IMR-90 (cell line): ENCODE results near the gene UBE2L3. TPM values are rescaled to one million over a fixed set of nuclear protein-coding genes. Genes with fewer than 3 reads are reported as not detected.

ENCODE experiments used
- ATAC-seq: fragments of 200-7000 bp; cut with Tn5 transposase; 2 replicates; pipeline ENCODE4 v1.9.1; 2020; ENCODE audit warnings: low read depth, mild to moderate bottlenecking, moderate library complexity
- BruUV-seq: library from RNA; stranded (reverse); fragments of 400-500 nt; replicated peaks from 2 replicates; lab custom pipeline; 2021; lab: Mats Ljungman, UMichigan
- CTCF ChIA-PET: fragments of 300-600 bp; formaldehyde crosslinking; extraction: SDS; loops from one replicate; lab custom pipeline; 2021; ENCODE audit warnings: antibody characterized with exemption; lab: Yijun Ruan, JAX
- POLR2A ChIA-PET: fragments of 300-600 bp; sonication (Branson Sonifier 250); formaldehyde crosslinking; loops from one replicate; lab custom pipeline; 2022; ENCODE audit warnings: antibody characterized with exemption; ENCODE audit not compliant: unreplicated experiment; lab: Charles Lee
- DNase-seq: peaks from one replicate; pipeline ENCODE4 v3.0.0; 2013
- H2AFZ ChIP-seq: replicated peaks from 2 replicates; pipeline ENCODE3; 2013; ENCODE audit warnings: low read length, mild to moderate bottlenecking; ENCODE audit not compliant: poor library complexity
- H2AK5ac ChIP-seq: 2 replicates; pipeline ENCODE4 v1.6.1; 2013; ENCODE audit warnings: low read depth, low read length, inconsistent platforms
- H2AK9ac ChIP-seq: replicated peaks from 2 replicates; pipeline ENCODE3; 2013; ENCODE audit warnings: mild to moderate bottlenecking, low read depth, low read length, moderate library complexity; ENCODE audit not compliant: poor library complexity
- H2BK120ac ChIP-seq: 2 replicates; pipeline ENCODE4 v1.6.1; 2013; ENCODE audit warnings: low read depth, low read length, inconsistent platforms
- H2BK15ac ChIP-seq: 3 replicates; pipeline ENCODE4 v1.6.1; 2013; ENCODE audit warnings: low read depth, low read length, inconsistent platforms
- H2BK20ac ChIP-seq: 2 replicates; pipeline ENCODE4 v1.6.1; 2013; ENCODE audit warnings: low read depth, mild to moderate bottlenecking, inconsistent platforms, low read length, moderate library complexity
- H2BK5ac ChIP-seq: 2 replicates; pipeline ENCODE4 v1.6.1; 2013; ENCODE audit warnings: mild to moderate bottlenecking, low read depth, low read length, inconsistent platforms; ENCODE audit not compliant: poor library complexity, severe bottlenecking
- H3K14ac ChIP-seq: replicated peaks from 2 replicates; pipeline ENCODE4 v1.6.1; 2013; ENCODE audit warnings: low read depth, low read length, inconsistent platforms
- H3K18ac ChIP-seq: 2 replicates; pipeline ENCODE4 v1.6.1; 2013; ENCODE audit warnings: low read depth, low read length, control low read depth
- H3K23ac ChIP-seq: 2 replicates; pipeline ENCODE4 v1.6.1; 2013; ENCODE audit warnings: low read depth, low read length, inconsistent platforms
- H3K27ac ChIP-seq: 2 replicates; pipeline ENCODE4 v1.5.1; 2013; ENCODE audit warnings: mild to moderate bottlenecking, control low read depth, low read length; ENCODE audit not compliant: insufficient read depth
- H3K27me3 ChIP-seq: 2 replicates; pipeline ENCODE4 v1.6.1; 2013; ENCODE audit warnings: low read length; ENCODE audit not compliant: control insufficient read depth, insufficient read depth
- H3K36me3 ChIP-seq: 2 replicates; pipeline ENCODE4 v1.6.1; 2013; ENCODE audit warnings: low read length, mixed read lengths; ENCODE audit not compliant: control insufficient read depth, insufficient read depth
- H3K4ac ChIP-seq: 2 replicates; pipeline ENCODE4 v1.6.1; 2013; ENCODE audit warnings: low read depth, low read length, inconsistent platforms
- H3K4me1 ChIP-seq: 2 replicates; pipeline ENCODE4 v1.6.1; 2013; ENCODE audit warnings: low read length, mixed read lengths; ENCODE audit not compliant: control insufficient read depth, insufficient read depth
- H3K4me2 ChIP-seq: 2 replicates; pipeline ENCODE4 v1.6.1; 2013; ENCODE audit warnings: low read depth, mild to moderate bottlenecking, control low read depth, low read length, moderate library complexity
- H3K4me3 ChIP-seq: 2 replicates; pipeline ENCODE4 v1.5.1; 2013; ENCODE audit warnings: low read depth, mild to moderate bottlenecking, control low read depth, low read length, moderate library complexity; ENCODE audit not compliant: insufficient read depth
- H3K56ac ChIP-seq: 2 replicates; pipeline ENCODE4 v1.6.1; 2013; ENCODE audit warnings: low read length, inconsistent platforms; ENCODE audit not compliant: insufficient read depth; ENCODE audit errors: extremely low read depth
- H3K79me1 ChIP-seq, 2 experiments: 2 replicates each; pipeline ENCODE4 v1.6.1; 2013; ENCODE audit warnings: low read length in 2 of 2, inconsistent platforms in 1 of 2, low read depth in 1 of 2
- H3K9ac ChIP-seq: 2 replicates; pipeline ENCODE4 v1.6.1; 2013; ENCODE audit warnings: low read depth, low read length, control low read depth
- H3K9me1 ChIP-seq: 2 replicates; pipeline ENCODE4 v1.6.1; 2013; ENCODE audit warnings: low read length, inconsistent platforms; ENCODE audit not compliant: insufficient read depth
- H3K9me3 ChIP-seq: 2 replicates; pipeline ENCODE4 v1.6.1; 2013; ENCODE audit warnings: low read length; ENCODE audit not compliant: control insufficient read depth, insufficient read depth
- H4K20me1 ChIP-seq: 2 replicates; pipeline ENCODE4 v1.6.1; 2013; ENCODE audit warnings: low read length, inconsistent platforms; ENCODE audit not compliant: insufficient read depth
- H4K5ac ChIP-seq: 2 replicates; pipeline ENCODE4 v1.6.1; 2013; ENCODE audit warnings: mild to moderate bottlenecking, low read depth, low read length, control low read depth
- H4K8ac ChIP-seq, 2 experiments: 2 replicates each; pipeline ENCODE4 v1.6.1; 2013; ENCODE audit warnings: low read depth in 2 of 2, low read length in 2 of 2, control low read depth in 1 of 2, inconsistent platforms in 1 of 2
- H4K91ac ChIP-seq: 2 replicates; pipeline ENCODE4 v1.6.1; 2013; ENCODE audit warnings: low read depth, low read length, inconsistent platforms; ENCODE audit not compliant: insufficient read depth
- BHLHE40 ChIP-seq: fragments of 150-350 bp; IDR thresholded peaks from 2 replicates; pipeline ENCODE4 v1.6.1; 2016; ENCODE audit warnings: mild to moderate bottlenecking, low read depth, low read length
- MAZ ChIP-seq: IDR thresholded peaks from 2 replicates; pipeline ENCODE4 v1.6.1; 2012; ENCODE audit warnings: low read depth, mild to moderate bottlenecking, low read length, improper control_type of control experiment, moderate library complexity, borderline replicate concordance
- MXI1 ChIP-seq: IDR thresholded peaks from 2 replicates; pipeline ENCODE4 v1.6.1; 2012; ENCODE audit warnings: low read depth, mild to moderate bottlenecking, low read length, moderate library complexity, borderline replicate concordance
- RFX5 ChIP-seq: IDR thresholded peaks from 2 replicates; pipeline ENCODE4 v1.8.0; 2012; ENCODE audit warnings: low read depth, mild to moderate bottlenecking, low read length, moderate library complexity
- SMC3 ChIP-seq: fragments of 150-350 bp; IDR thresholded peaks from 2 replicates; pipeline ENCODE4 v1.6.1; 2016; ENCODE audit warnings: low read depth, mild to moderate bottlenecking, antibody characterized with exemption, low read length, moderate library complexity
- USF2 ChIP-seq: fragments of 150-350 bp; IDR thresholded peaks from 2 replicates; pipeline ENCODE4 v1.6.1; 2017; ENCODE audit warnings: mild to moderate bottlenecking, antibody characterized with exemption, low read length, low read depth
- WGBS, 2 experiments: methylation state at CpG; one replicate each; pipeline versions ENCODE4 v1.1.5 to v1.1.7; 2013; ENCODE audit warnings: missing lambda C conversion rate in 2 of 2; ENCODE audit not compliant: insufficient read length in 1 of 2; ENCODE audit errors: extremely low coverage in 2 of 2; 5-methylcytosine and 5-hydroxymethylcytosine counted together
- dilution Hi-C: fragments of 300-500 bp; cut with HindIII; formaldehyde crosslinking; loops from one replicate; pipeline ENCODE4 v1.14.3; 2018; ENCODE audit warnings: low sequenced_read_pairs; ENCODE audit not compliant: unreplicated experiment
- in situ Hi-C: fragments of 300-500 bp; cut with MboI; formaldehyde crosslinking; loops from 3 replicates; pipeline ENCODE4 v1.14.3; 2019; ENCODE audit warnings: low sequenced_read_pairs, inconsistent platforms, mixed read lengths
- intact Hi-C: fragments of 100-400 bp; cut with micrococcal nuclease; formaldehyde crosslinking; loops from 2 replicates; pipeline ENCODE4 v1.10.0; 2022
- polyA plus RNA-seq, 3 experiments: library from polyadenylated mRNA; depleted of rRNA; stranded (reverse); fragments of >200 nt; gene quantifications; 2 replicates each; pipeline ENCODE4 v1.2.3, GENCODE V29; 2012; ENCODE audit warnings: low replicate concordance in 1 of 3
- total RNA-seq: library from RNA; depleted of rRNA; stranded (reverse); fragments of >200 nt; gene quantifications from 2 replicates; pipeline ENCODE4 v1.2.3, GENCODE V29; 2012
- TF ChIP-seq, protein P1 (sequence below): conservative IDR thresholded peaks from 2 replicates; pipeline ENCODE4 v1.5.1; 2012; ENCODE audit warnings: mild to moderate bottlenecking, low read depth, low read length, improper control_type of control experiment

The UBE2L3 gene
- total and polyA plus RNA-seq, 2 of the 4 experiments (the other 2 are of a cell fraction) = 29.0 to 72.9 TPM

DNA sequence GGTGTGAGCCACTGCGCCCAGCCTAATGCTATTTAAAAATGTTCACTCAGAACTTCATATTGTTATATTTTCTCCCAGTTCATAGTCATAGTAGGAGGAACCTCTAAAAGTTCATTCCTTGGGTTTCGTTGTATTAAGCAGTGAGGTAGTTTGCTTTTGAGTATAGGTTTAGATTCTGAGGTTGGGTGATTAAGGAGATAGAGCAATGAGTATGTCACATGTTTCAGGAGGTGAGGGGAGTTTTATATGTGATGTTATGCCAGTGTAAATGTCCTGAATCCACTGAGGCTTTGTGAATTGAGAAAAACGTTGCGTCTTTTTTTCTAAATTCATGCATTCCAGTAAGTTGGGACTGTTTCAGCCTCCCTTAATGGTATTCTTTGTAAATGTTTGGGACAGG, 4.2 kb downstream of the UBE2L3 start:
- no peaks in the 10 kb centered on the region for H3K9me3 ChIP-seq
- no peak overlapping the region for H3K56ac ChIP-seq
- no peak overlapping the region for H2BK120ac ChIP-seq
- no peak overlapping the region for H3K18ac ChIP-seq
- peaks cover 86% of the 10 kb centered on the region for H4K20me1 ChIP-seq
- no peaks in the 10 kb centered on the region for H3K27me3 ChIP-seq
- no peaks in the 10 kb centered on the region for H3K36me3 ChIP-seq
- no peak overlapping the region for H4K5ac ChIP-seq
- H2AK9ac ChIP-seq = no peak overlapping the region
- in situ Hi-C loops = no loop called here
- H4K8ac ChIP-seq = no peak overlapping the region
- H3K9me1 ChIP-seq = peaks cover 41% of the 10 kb centered on the region
- 100% methylated on average over 2 of the region's 4 CpGs; no CpG with 5 or more reads in 1 of the 2 experiments for WGBS, 2 experiments
- intact Hi-C loops = no loop called here
- BruUV-seq = no TSS peak
- H3K23ac ChIP-seq = no peak overlapping the region
- POLR2A ChIA-PET = no interaction called here
- CTCF ChIA-PET = no interaction called here
- no peak overlapping the region for H2BK15ac ChIP-seq
- no peak overlapping the region for H3K4me2 ChIP-seq
- H3K14ac ChIP-seq = no peak overlapping the region
- H2BK20ac ChIP-seq = no peak overlapping the region
- H2AK5ac ChIP-seq = no peak overlapping the region
- ATAC-seq (no peak), DNase-seq (no peak)
- H2AFZ ChIP-seq = no peak overlapping the region
- no peak overlapping the region for H3K27ac ChIP-seq
- dilution Hi-C loops = no loop called here
- TF ChIP-seq MAZ (no peak), BHLHE40 (no peak), RFX5 (no peak), USF2 (no peak), MXI1 (no peak), SMC3 (no peak)
- TF ChIP-seq, protein P1, sequence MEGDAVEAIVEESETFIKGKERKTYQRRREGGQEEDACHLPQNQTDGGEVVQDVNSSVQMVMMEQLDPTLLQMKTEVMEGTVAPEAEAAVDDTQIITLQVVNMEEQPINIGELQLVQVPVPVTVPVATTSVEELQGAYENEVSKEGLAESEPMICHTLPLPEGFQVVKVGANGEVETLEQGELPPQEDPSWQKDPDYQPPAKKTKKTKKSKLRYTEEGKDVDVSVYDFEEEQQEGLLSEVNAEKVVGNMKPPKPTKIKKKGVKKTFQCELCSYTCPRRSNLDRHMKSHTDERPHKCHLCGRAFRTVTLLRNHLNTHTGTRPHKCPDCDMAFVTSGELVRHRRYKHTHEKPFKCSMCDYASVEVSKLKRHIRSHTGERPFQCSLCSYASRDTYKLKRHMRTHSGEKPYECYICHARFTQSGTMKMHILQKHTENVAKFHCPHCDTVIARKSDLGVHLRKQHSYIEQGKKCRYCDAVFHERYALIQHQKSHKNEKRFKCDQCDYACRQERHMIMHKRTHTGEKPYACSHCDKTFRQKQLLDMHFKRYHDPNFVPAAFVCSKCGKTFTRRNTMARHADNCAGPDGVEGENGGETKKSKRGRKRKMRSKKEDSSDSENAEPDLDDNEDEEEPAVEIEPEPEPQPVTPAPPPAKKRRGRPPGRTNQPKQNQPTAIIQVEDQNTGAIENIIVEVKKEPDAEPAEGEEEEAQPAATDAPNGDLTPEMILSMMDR = no peak
- no peak overlapping the region for H3K4me3 ChIP-seq
- no peak overlapping the region for H4K91ac ChIP-seq
- H2BK5ac ChIP-seq = no peak overlapping the region
- H3K4me1 ChIP-seq = peaks cover 16% of the 10 kb centered on the region
- H3K9ac ChIP-seq = no peak overlapping the region
- no peak overlapping the region for H3K4ac ChIP-seq
- peaks cover 6 to 48% of the 10 kb centered on the region in 2 experiments for H3K79me1 ChIP-seq
